Astrocyte (in vitro differentiated cells and primary cell): Measurements from ENCODE around the gene VAC14.

Experiments used
- CTCF ChIP-seq: IDR thresholded peaks from 2 replicates; pipeline ENCODE4 v1.5.1; 2011; ENCODE audit warnings: low read depth, mild to moderate bottlenecking, inconsistent platforms, low read length, moderate library complexity; ENCODE audit not compliant: insufficient read depth
- EZH2 ChIP-seq: IDR thresholded peaks from 2 replicates; pipeline ENCODE4 v1.6.1; 2012; ENCODE audit warnings: mild to moderate bottlenecking, low read length, inconsistent platforms; ENCODE audit not compliant: insufficient read depth

- TF ChIP-seq EZH2 (no peak), CTCF (no peak)
Observed at GRCh38 chr16:70769761-70770160, 31.2 kb downstream of the VAC14 start.
